ENCODE data around the gene RHOBTB1.

RHOBTB1 gene

GRCh38 chr10:60868946-60869345, 75.0 kb downstream of the RHOBTB1 start:
- Histone ChIP-seq H3K36me3 (ENCODE audit: control insufficient read depth in 2 of 2, insufficient read depth in 1 of 2, low read length in 2 of 2) (no peaks in the 10 kb centered on the region), H3K9me3 (ENCODE audit: control insufficient read depth, insufficient read depth, low read depth, low read length) (no peaks in the 10 kb centered on the region), H3K4me1 (ENCODE audit: control insufficient read depth, insufficient read depth, low read length) (no peaks in the 10 kb centered on the region), H3K27ac (ENCODE audit: extremely low read depth, low read depth, low read length) (no peak overlapping the region), H3K4me3 (ENCODE audit: low read depth, low read length) (no peak overlapping the region)
- POLR2A ChIA-PET = no interaction called here
- TF ChIP-seq ZNF777 (tag by site-specific recombination; IDR thresholded peaks at IDR 0.05; ENCODE audit: borderline replicate concordance) (no peak), ZFP3 (tag by site-specific recombination; IDR thresholded peaks at IDR 0.05; ENCODE audit: low read depth) (no peak), ZNF10 (tag by site-specific recombination; IDR thresholded peaks at IDR 0.05) (no peak), ZNF423 (tag by site-specific recombination; IDR thresholded peaks at IDR 0.05) (no peak), GLIS1 (tag by site-specific recombination; IDR thresholded peaks at IDR 0.05) (no peak), ZFP69B (tag by site-specific recombination; IDR thresholded peaks at IDR 0.05) (no peak), ZFP37 (tag by site-specific recombination; IDR thresholded peaks at IDR 0.05) (no peak), ZBTB11 (tag by site-specific recombination; conservative IDR thresholded peaks at IDR 0.05; ENCODE audit: low read depth) (no peak), ZNF449 (tag by site-specific recombination; IDR thresholded peaks at IDR 0.05) (no peak), ZNF747 (tag by site-specific recombination; IDR thresholded peaks at IDR 0.05) (no peak), ZNF266 (tag by site-specific recombination; IDR thresholded peaks at IDR 0.05; ENCODE audit: low read depth) (no peak)
- CTCF ChIA-PET = no interaction called here

- CTCF ChIA-PET = interaction anchor here (0.5 kb wide), 1 partner anchor 17 kb away, joined by 3 read pairs; no protein-coding TSS in a partner anchor
- Histone ChIP-seq H3K27ac (ENCODE audit: extremely low read depth, low read depth, low read length) (no peak overlapping the region), H3K4me1 (ENCODE audit: control insufficient read depth, insufficient read depth, low read length) (no peaks in the 10 kb centered on the region), H3K36me3 (ENCODE audit: control insufficient read depth in 2 of 2, insufficient read depth in 1 of 2, low read length in 2 of 2) (no peaks in the 10 kb centered on the region), H3K9me3 (ENCODE audit: control insufficient read depth, insufficient read depth, low read depth, low read length) (no peaks in the 10 kb centered on the region), H3K4me3 (ENCODE audit: low read depth, low read length) (no peak overlapping the region)
- POLR2A ChIA-PET = no interaction called here
- TF ChIP-seq ZNF600 (tag by site-specific recombination; IDR thresholded peaks at IDR 0.05) = no peak
These were observed 78.7 kb downstream of the RHOBTB1 start for GRCh38 chr10:60865198-60865783.

- no peak overlapping the region for H3K27ac ChIP-seq (ENCODE audit: extremely low read depth, low read depth, low read length)
- TF ChIP-seq TSHZ1 (tag by site-specific recombination; IDR thresholded peaks at IDR 0.05; ENCODE audit: borderline replicate concordance) (no peak), HOXD13 (CRISPR knock-in tag; IDR thresholded peaks at IDR 0.05; ENCODE audit: borderline replicate concordance) (no peak), ATF2 (tag by site-specific recombination; IDR thresholded peaks at IDR 0.05; ENCODE audit: low read depth) (no peak), ZNF449 (tag by site-specific recombination; IDR thresholded peaks at IDR 0.05) (no peak), ZNF580 (tag by site-specific recombination; IDR thresholded peaks at IDR 0.05) (no peak), ZNF670 (tag by site-specific recombination; IDR thresholded peaks at IDR 0.05; ENCODE audit: low read depth) (no peak), GLIS2 (tag by site-specific recombination; IDR thresholded peaks at IDR 0.05) (no peak), ZNF626 (tag by site-specific recombination; IDR thresholded peaks at IDR 0.05) (no peak), ZFP41 (tag by site-specific recombination; IDR thresholded peaks at IDR 0.05; ENCODE audit: borderline replicate concordance) (no peak)
These were observed 80.2 kb downstream of the RHOBTB1 start for GRCh38 chr10:60863796-60864195.

More at GRCh38 chr10:60863796-60864195, 80.2 kb downstream of the RHOBTB1 start:
- POLR2A ChIA-PET = no interaction called here
- CTCF ChIA-PET = no interaction called here
- no peaks in the 10 kb centered on the region for H3K9me3 ChIP-seq (ENCODE audit: control insufficient read depth, insufficient read depth, low read depth, low read length)
- no peak overlapping the region for H3K4me3 ChIP-seq (ENCODE audit: low read depth, low read length)
- H3K36me3 ChIP-seq (ENCODE audit: control insufficient read depth in 2 of 2, insufficient read depth in 1 of 2, low read length in 2 of 2) = no peaks in the 10 kb centered on the region
- H3K4me1 ChIP-seq (ENCODE audit: control insufficient read depth, insufficient read depth, low read length) = no peaks in the 10 kb centered on the region

All from HEK293 (cell line).